ENCODE measurements around the gene FMN1. TPM values are rescaled to one million over a fixed set of nuclear protein-coding genes. Genes with fewer than 3 reads are reported as not detected.

Gene FMN1
- total RNA-seq, 4 donors from 2014 or later = 32.6 to 102 (median 63.0) TPM

GRCh38 chr15:33019354-33019981, 175.0 kb downstream of the FMN1 start:
- H3K27me3 ChIP-seq = no peaks in the 10 kb centered on the region
- DNase-seq = no peak
- WGBS, 2 donors (ENCODE audit: low coverage in 1 of 2) = 94% methylated on average over 43 of the region's 43 CpGs; no CpG with 5 or more reads in 1 of the 2 donors
- TF ChIP-seq CTCF (IDR thresholded peaks at IDR 0.05) (no peak), POLR2AphosphoS5 (IDR thresholded peaks at IDR 0.05) (no peak), POLR2A (IDR thresholded peaks at IDR 0.05) (no peak)
- intact Hi-C loops (cut with DNase I; ENCODE audit: low total_unique reads) = no loop called here
- no peaks in the 10 kb centered on the region for H3K36me3 ChIP-seq
- no peak overlapping the region for H3K4me3 ChIP-seq
- H3K4me1 ChIP-seq = peaks cover 0 to 13% (median 6%) of the 10 kb centered on the region in 4 donors
- in situ Hi-C loops (cut with MboI; ENCODE audit: low pct_ligation_motif_present in 1 of 4, low pct_unique_long_range_greater_than_20kb in 1 of 4, low sequenced_read_pairs in 3 of 4) = no loop called here
- H3K9me3 ChIP-seq = no peaks in the 10 kb centered on the region
- H3K27ac ChIP-seq = no peak overlapping the region

- in situ Hi-C loops (cut with MboI; ENCODE audit: low pct_ligation_motif_present in 1 of 4, low pct_unique_long_range_greater_than_20kb in 1 of 4, low sequenced_read_pairs in 3 of 4) (no loop called here), intact Hi-C loops (cut with DNase I; ENCODE audit: low total_unique reads) (no loop called here)
- Histone ChIP-seq H3K27me3 (no peaks in the 10 kb centered on the region), H3K27ac (no peak overlapping the region), H3K36me3 (no peaks in the 10 kb centered on the region), H3K9me3 (no peaks in the 10 kb centered on the region), H3K4me3 (no peak overlapping the region), H3K4me1 (no peaks in the 10 kb centered on the region)
- DNase-seq = no peak
- no peak for TF ChIP-seq POLR2A (IDR thresholded peaks at IDR 0.05)
- TF ChIP-seq CTCF (IDR thresholded peaks at IDR 0.05) = no peak
- TF ChIP-seq POLR2AphosphoS5 (IDR thresholded peaks at IDR 0.05) = no peak
- no peak for TF ChIP-seq EP300 (IDR thresholded peaks at IDR 0.05; ENCODE audit: low read depth)
- WGBS, 2 donors (ENCODE audit: low coverage in 1 of 2) = 81% methylated on average over 2 to 10 of the region's 10 CpGs
These were observed 178.0 kb downstream of the FMN1 start for GRCh38 chr15:33016405-33017024.

- Histone ChIP-seq H3K9me3 (no peaks in the 10 kb centered on the region), H3K27me3 (no peaks in the 10 kb centered on the region), H3K4me1 (no peaks in the 10 kb centered on the region), H3K27ac (no peak overlapping the region), H3K36me3 (no peaks in the 10 kb centered on the region), H3K4me3 (no peak overlapping the region)
- TF ChIP-seq CTCF (IDR thresholded peaks at IDR 0.05) (no peak), POLR2A (IDR thresholded peaks at IDR 0.05) (no peak), POLR2AphosphoS5 (IDR thresholded peaks at IDR 0.05) (no peak), EP300 (IDR thresholded peaks at IDR 0.05; ENCODE audit: low read depth) (no peak)
- intact Hi-C loops (cut with DNase I; ENCODE audit: low total_unique reads) = no loop called here
- WGBS, 2 donors (ENCODE audit: low coverage in 1 of 2) = 92 to 100% methylated on average over 1 of the region's 1 CpG
- in situ Hi-C loops (cut with MboI; ENCODE audit: low pct_ligation_motif_present in 1 of 4, low pct_unique_long_range_greater_than_20kb in 1 of 4, low sequenced_read_pairs in 3 of 4) = no loop called here
- DNase-seq = no peak
These were observed 179.9 kb downstream of the FMN1 start for GRCh38 chr15:33014586-33014985.

GRCh38 chr15:33013827-33014445, 180.6 kb downstream of the FMN1 start:
- no peak for DNase-seq
- in situ Hi-C loops (cut with MboI; ENCODE audit: low pct_ligation_motif_present in 1 of 4, low pct_unique_long_range_greater_than_20kb in 1 of 4, low sequenced_read_pairs in 3 of 4) = no loop called here
- H3K4me1 ChIP-seq = no peaks in the 10 kb centered on the region
- WGBS, 2 donors (ENCODE audit: low coverage in 1 of 2) = 60 to 85% methylated on average over 2 to 3 of the region's 3 CpGs
- TF ChIP-seq CTCF (IDR thresholded peaks at IDR 0.05) (no peak), EP300 (IDR thresholded peaks at IDR 0.05; ENCODE audit: low read depth) (no peak), POLR2AphosphoS5 (IDR thresholded peaks at IDR 0.05) (no peak), POLR2A (IDR thresholded peaks at IDR 0.05) (no peak)
- no peaks in the 10 kb centered on the region for H3K9me3 ChIP-seq
- intact Hi-C loops (cut with DNase I; ENCODE audit: low total_unique reads) = no loop called here
- no peaks in the 10 kb centered on the region for H3K27me3 ChIP-seq
- H3K27ac ChIP-seq = no peak overlapping the region
- no peak overlapping the region for H3K4me3 ChIP-seq
- no peaks in the 10 kb centered on the region for H3K36me3 ChIP-seq

Data from transverse colon (tissue), 4 donors.